Epidermal melanocyte (primary cell): ENCODE measurements around the gene NCL.

Experiments
- DNase-seq: peaks from one replicate; pipeline ENCODE4 v3.0.0; 2011; ENCODE audit warnings: low spot score; ENCODE audit not compliant: insufficient read length

The NCL gene, protein sequence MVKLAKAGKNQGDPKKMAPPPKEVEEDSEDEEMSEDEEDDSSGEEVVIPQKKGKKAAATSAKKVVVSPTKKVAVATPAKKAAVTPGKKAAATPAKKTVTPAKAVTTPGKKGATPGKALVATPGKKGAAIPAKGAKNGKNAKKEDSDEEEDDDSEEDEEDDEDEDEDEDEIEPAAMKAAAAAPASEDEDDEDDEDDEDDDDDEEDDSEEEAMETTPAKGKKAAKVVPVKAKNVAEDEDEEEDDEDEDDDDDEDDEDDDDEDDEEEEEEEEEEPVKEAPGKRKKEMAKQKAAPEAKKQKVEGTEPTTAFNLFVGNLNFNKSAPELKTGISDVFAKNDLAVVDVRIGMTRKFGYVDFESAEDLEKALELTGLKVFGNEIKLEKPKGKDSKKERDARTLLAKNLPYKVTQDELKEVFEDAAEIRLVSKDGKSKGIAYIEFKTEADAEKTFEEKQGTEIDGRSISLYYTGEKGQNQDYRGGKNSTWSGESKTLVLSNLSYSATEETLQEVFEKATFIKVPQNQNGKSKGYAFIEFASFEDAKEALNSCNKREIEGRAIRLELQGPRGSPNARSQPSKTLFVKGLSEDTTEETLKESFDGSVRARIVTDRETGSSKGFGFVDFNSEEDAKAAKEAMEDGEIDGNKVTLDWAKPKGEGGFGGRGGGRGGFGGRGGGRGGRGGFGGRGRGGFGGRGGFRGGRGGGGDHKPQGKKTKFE

DNA sequence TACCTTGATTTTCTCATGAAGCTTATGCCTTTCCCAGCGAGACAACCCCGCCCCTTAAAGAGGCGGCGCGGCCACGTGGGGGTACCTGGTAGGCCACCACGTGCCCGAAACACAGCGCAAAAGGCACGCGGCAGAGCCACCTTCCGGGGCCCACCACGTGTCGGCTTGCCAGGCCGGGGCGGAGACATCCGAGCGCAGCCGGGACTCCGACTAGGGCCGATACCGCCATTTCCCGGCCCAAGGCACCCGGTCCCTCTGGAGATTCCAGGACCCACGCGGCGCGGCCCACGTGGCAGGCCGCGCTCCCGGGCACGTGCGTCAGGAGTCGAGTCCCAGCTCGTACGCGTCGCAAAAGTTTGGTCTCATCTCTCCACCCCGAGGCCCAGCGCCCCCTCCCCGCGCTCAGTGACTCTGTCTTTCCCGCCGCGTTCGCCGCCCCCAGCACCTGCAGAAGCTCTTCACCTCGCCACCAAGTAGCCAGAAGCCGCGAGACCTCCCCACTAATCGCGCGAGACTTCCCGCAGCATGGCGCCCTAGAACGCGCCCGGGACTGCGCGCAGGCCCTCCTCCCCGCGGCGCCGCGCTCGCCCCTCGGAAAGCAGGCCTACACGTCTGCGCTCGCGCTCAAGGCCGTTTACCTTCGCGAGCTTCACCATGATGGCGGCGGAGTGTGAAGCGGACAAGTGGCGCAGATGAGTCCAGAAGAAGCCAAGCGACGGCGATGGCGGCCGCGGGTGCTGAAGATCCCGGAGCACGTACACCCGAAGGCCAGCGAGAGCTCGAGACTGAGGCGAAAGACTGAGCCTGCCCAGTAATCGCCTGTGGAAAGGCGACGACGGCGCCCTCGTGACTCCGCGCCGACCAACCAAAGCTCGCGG is at the start of gene NCL:
NCL (minus strand) TSS at position 787 of the 878 bp plus-strand sequence; CDS start at position 656, 131 bp downstream.
- peak; percentile 97 for DNase-seq

GRCh38 chr2:231513746-231514224 is 49.5 kb upstream of the NCL start:
- no peak for DNase-seq

- no peak for DNase-seq
These were observed 47.9 kb upstream of the NCL start for GRCh38 chr2:231512222-231512621.

- DNase-seq: no peak
These were observed 39.5 kb upstream of the NCL start for GRCh38 chr2:231503766-231504165.

- no peak for DNase-seq
These were observed 38.3 kb upstream of the NCL start for GRCh38 chr2:231502596-231502995.

GRCh38 chr2:231497651-231498050 is 33.4 kb upstream of the NCL start:
- DNase-seq: no peak

DNA sequence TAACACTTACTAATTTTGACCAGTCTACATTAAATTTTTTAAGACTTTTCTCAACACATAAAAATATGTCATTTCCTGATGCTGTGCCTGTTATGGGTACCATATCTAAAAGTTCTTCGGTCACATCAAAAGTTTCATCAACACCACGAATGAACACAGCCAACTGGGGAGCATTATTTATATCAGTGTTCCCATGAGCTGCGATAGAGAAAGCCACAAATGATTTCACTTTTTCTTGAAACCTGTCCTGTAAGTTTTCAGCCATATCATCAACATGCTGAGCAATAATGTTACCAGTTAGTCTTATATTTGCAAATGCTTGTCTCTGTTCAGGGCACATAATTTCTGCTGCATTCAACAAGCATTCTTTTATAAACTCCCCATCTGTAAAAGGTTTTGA is 30.4 kb upstream of the NCL start:
- no peak for DNase-seq

DNA sequence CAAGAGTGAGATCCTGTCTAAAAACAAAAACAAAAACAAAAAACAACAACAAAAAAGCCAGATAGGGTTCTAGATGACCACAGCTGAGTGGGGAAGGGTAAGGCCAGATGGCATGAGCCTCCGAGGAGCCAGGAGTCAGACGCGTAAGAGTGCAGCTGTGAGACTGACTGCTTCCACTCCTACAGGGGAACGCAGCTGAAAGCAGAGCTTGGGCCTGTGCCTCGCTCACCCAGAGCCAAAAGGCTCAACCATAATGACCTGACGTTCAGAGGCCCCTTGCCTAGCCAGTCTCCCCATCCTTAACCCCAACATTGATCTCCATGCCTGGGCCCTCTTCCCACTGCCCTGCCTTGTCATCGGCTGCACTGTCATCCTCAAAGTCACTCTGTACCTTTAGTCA is 26.5 kb upstream of the NCL start:
- no peak for DNase-seq

- no peak for DNase-seq
These were observed 25.7 kb upstream of the NCL start for GRCh38 chr2:231489990-231490389.

GRCh38 chr2:231488331-231488730 is 24.0 kb upstream of the NCL start:
- no peak for DNase-seq

DNA sequence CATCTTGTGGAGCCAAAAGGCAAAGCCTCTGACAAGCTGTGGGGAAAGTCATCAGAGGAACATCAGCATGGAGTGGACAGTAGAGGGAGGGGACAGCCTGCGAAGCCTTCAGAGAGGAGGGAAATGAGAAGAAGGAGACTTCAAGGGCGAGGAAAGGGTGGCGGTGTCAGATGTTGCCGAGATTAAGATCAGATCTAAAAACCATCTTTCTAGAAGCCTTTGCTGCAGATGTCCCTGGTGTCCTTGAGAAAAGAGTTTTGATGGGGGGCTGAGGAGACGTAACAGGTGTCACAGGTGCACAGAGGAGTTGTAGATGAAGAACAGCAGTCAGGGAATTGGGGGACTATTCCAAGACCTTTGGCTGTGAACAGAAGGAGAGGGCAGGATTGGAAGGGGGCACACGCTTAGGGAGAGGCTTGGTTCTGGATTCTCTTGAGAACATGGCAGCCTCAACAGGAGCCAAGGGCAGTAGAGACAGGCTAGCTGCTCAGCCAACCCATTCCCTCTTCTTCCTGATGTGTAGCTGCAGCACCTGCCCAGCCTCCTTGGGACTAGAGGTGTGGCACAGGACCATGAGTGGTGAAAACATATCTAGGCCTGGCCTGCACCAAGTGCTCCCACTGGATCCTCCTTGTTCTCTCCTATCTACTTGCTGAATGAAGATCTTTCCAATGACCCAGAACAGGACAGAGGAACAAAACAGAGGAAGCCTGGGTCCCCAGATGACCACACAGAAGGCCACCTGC is 22.7 kb upstream of the NCL start:
- no peak for DNase-seq

DNA sequence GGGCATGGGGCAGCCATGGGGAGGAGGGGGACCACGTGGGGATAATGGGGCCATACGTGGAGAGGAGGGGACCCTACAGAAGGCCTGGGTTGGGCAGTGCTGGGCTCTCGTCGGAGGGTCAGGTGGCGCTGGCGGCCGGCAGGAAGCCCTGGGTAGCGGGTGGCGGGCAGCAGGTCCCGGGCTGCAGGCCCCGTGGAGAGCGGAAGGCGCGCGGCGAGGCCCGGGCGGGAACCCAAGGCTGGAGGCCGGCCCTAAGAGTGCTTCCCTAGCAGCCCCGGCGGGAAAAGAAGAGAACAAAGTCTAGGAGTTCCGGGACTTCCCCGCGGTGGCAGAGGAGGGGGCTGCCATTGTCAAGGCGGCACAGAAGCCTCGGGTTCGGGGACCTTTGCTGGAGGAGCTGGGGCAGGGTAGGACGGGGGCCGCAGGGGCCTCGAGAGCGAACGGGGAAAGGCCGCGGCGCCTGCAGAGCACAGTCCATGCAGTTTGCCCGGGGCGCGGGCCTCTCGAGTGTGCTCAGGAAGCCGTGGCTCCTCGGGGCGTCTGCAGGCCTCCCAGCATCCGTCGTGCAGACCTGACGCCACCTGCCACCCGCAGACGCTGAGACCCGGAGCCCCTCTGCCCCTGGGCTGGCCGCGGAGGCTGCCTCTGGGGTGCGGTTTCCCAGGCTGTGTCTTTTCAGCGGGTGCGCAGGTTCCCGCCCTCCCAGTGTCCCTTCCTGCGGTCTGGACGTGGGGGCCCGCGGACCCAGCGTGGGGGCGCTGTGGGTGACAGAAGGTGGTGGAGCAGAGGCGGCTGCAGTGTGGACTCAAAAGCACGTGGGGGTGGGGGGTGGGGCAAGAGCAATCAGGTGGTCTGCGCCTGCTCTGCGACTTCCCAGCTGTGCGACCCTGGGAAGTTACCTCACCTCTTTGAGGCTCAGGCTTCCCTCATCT is 19.4 kb upstream of the NCL start:
- DNase-seq: no peak

DNA sequence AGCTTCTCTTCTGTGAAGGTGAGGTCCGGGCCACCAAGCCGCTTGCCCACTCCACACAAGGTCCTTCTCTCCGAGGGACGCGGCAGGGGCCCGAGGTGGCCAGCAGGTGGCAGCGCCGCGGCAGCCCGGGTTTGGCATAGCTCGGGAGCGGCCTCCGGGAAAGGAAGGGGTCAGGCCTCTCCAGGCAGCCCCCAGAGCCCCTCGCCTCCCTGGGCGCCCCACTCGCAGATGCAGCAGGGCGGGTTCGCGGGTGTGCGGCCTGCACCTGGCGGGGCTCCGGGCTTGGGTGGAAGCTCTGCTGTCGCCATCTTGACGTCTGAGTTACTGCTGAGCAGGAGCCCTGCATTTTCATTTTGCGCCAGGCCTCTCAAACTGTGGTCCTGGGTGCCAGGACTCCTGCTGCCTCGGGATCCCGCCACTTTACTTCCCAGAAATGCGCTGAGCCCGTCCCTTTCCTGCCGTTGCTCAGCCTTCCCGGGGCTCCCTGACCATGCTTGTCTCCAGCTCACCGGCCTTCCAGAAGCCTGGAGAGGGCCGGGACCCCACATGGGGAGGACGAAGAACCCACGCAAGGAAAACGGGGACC is 18.6 kb upstream of the NCL start:
- peak; percentile 88 for DNase-seq

GRCh38 chr2:231480781-231481180 is 16.5 kb upstream of the NCL start:
- DNase-seq: no peak

GRCh38 chr2:231479455-231479854 is 15.2 kb upstream of the NCL start:
- DNase-seq: no peak

- no peak for DNase-seq
These were observed 12.6 kb upstream of the NCL start for GRCh38 chr2:231476920-231477319.

- no peak for DNase-seq
These were observed 11.7 kb upstream of the NCL start for GRCh38 chr2:231475965-231476364.

DNA sequence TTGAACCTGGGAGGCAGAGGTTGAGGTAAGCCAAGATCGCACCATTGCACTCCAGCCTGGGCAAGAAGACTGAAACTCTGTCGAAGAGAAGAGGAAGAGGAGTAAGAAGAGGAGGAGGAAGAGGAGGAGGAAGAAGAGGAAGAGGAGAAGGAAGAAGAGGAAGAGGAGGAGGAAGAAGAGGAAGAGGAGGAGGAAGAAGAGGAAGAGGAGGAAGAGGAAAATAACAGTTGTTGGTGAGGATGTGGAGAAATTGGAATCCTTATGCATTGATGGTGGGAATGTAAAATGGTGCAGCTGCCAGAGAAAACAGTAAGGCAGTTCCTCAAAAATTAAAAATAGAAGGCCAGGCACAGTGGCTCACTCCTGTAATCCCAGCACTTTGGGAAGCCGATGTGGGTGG is 8.5 kb upstream of the NCL start:
- DNase-seq: no peak

GRCh38 chr2:231470246-231470900 is 6.1 kb upstream of the NCL start:
- no peak for DNase-seq
